Liver (tissue), 3 donors: Measurements from ENCODE around the gene TTC33.

Source experiments
- EGR1 ChIP-seq, 2 donors: IDR thresholded peaks; 2 replicates each; pipeline ENCODE4 v1.6.1; 2016 to 2018; ENCODE audit warnings: antibody characterized with exemption in 2 of 2, low read depth in 2 of 2
- GABPA ChIP-seq, 2 donors: IDR thresholded peaks in 1 of 2; conservative IDR thresholded peaks in 1 of 2; 2 replicates each; pipeline ENCODE4 v1.6.1; 2016; ENCODE audit warnings: antibody characterized with exemption in 2 of 2, mild to moderate bottlenecking in 1 of 2, moderate library complexity in 1 of 2
- HNF4G ChIP-seq: IDR thresholded peaks from 2 replicates; pipeline ENCODE4 v1.6.1; 2016; ENCODE audit warnings: antibody characterized with exemption
- JUND ChIP-seq, 2 donors: IDR thresholded peaks; 2 replicates each; pipeline ENCODE4 v1.6.1; 2016; ENCODE audit warnings: antibody characterized with exemption in 2 of 2
- NR2F2 ChIP-seq: IDR thresholded peaks from 2 replicates; pipeline ENCODE4 v1.6.1; 2016; ENCODE audit warnings: antibody characterized with exemption
- RAD21 ChIP-seq, 2 donors: IDR thresholded peaks; 2 replicates each; pipeline ENCODE4 v1.6.1; 2016; ENCODE audit warnings: antibody characterized with exemption in 2 of 2, mild to moderate bottlenecking in 2 of 2
- SP1 ChIP-seq: IDR thresholded peaks from 2 replicates; pipeline ENCODE4 v1.6.1; 2018; ENCODE audit warnings: antibody characterized with exemption, mild to moderate bottlenecking
- TAF1 ChIP-seq: conservative IDR thresholded peaks from 2 replicates; pipeline ENCODE4 v1.6.1; 2016; ENCODE audit warnings: antibody characterized with exemption, mild to moderate bottlenecking
- YY1 ChIP-seq: IDR thresholded peaks from 2 replicates; pipeline ENCODE4 v1.6.1; 2016; ENCODE audit warnings: antibody characterized with exemption, mild to moderate bottlenecking
- TF ChIP-seq, protein P1 (sequence below): fragments of 150-350 bp; IDR thresholded peaks from 2 replicates; pipeline ENCODE4 v1.5.1; 2017; ENCODE audit warnings: improper control_type of control experiment, low read depth, low read length; ENCODE audit not compliant: missing input control
- TF ChIP-seq, protein P2 (sequence below): IDR thresholded peaks from 2 replicates; pipeline ENCODE4 v1.6.1; 2016; ENCODE audit warnings: antibody characterized with exemption
- TF ChIP-seq, protein P3 (sequence below): IDR thresholded peaks from 2 replicates; pipeline ENCODE4 v1.6.1; 2016; ENCODE audit warnings: antibody characterized with exemption
- TF ChIP-seq, protein P4 (sequence below): IDR thresholded peaks from 2 replicates; pipeline ENCODE4 v1.6.1; 2016; ENCODE audit warnings: antibody characterized with exemption, mild to moderate bottlenecking
- donor health status: healthy.
- donor health status: healthy.

DNA sequence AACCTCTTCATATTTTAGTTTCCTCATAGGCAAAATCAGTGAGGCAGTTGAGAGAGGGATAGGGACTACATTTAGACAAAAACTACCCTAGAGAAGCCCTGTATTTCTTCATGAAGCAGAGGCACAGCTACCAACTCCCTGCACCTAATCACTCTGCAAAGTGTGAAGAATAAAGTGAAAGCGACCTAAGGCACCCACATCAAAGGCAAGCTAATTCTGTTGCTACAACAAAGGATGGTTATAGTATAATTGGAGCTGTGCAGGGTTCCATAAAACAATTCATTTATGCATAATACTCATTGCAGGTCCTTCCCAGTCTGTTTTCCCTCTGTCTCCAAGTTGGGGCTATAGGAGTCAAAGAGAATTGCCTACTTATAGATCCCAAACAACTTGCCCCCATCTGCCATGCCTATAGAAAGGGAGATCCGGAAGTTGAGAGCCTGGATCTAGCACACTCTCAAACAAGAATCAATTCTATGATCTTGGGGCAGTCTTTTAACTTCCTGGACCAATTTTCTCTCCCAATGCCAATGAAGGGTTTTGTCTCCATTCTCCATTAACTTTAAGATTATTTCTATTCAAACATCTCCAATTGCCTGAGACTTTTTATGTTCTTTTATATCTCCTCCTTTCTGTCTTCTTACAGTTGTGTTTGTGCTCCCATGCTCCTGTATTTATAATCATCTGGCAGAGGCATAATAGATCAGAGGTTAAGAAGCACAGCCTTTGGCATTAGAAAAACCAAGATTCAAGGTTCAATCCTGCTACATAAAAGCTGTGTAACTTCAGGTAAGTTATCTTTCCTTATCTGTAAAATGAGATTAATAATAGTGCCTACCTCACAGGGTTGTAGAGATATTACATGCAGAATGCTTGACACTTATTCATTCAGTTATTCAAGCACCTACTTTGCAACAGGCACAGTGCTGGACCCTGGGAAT is 132.0 kb downstream of the TTC33 start:
- TF ChIP-seq, protein P1, sequence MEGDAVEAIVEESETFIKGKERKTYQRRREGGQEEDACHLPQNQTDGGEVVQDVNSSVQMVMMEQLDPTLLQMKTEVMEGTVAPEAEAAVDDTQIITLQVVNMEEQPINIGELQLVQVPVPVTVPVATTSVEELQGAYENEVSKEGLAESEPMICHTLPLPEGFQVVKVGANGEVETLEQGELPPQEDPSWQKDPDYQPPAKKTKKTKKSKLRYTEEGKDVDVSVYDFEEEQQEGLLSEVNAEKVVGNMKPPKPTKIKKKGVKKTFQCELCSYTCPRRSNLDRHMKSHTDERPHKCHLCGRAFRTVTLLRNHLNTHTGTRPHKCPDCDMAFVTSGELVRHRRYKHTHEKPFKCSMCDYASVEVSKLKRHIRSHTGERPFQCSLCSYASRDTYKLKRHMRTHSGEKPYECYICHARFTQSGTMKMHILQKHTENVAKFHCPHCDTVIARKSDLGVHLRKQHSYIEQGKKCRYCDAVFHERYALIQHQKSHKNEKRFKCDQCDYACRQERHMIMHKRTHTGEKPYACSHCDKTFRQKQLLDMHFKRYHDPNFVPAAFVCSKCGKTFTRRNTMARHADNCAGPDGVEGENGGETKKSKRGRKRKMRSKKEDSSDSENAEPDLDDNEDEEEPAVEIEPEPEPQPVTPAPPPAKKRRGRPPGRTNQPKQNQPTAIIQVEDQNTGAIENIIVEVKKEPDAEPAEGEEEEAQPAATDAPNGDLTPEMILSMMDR = no peak
- TF ChIP-seq, protein P2, sequence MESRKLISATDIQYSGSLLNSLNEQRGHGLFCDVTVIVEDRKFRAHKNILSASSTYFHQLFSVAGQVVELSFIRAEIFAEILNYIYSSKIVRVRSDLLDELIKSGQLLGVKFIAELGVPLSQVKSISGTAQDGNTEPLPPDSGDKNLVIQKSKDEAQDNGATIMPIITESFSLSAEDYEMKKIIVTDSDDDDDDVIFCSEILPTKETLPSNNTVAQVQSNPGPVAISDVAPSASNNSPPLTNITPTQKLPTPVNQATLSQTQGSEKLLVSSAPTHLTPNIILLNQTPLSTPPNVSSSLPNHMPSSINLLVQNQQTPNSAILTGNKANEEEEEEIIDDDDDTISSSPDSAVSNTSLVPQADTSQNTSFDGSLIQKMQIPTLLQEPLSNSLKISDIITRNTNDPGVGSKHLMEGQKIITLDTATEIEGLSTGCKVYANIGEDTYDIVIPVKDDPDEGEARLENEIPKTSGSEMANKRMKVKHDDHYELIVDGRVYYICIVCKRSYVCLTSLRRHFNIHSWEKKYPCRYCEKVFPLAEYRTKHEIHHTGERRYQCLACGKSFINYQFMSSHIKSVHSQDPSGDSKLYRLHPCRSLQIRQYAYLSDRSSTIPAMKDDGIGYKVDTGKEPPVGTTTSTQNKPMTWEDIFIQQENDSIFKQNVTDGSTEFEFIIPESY = no peak
- TF ChIP-seq, protein P3, sequence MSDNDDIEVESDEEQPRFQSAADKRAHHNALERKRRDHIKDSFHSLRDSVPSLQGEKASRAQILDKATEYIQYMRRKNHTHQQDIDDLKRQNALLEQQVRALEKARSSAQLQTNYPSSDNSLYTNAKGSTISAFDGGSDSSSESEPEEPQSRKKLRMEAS = no peak
- TF ChIP-seq JUND (IDR thresholded peaks at IDR 0.05) = no peak
- no peak for TF ChIP-seq GABPA (IDR thresholded peaks at IDR 0.05 in 1 of 2, conservative IDR thresholded peaks at IDR 0.05 in 1 of 2)
- TF ChIP-seq RAD21 (IDR thresholded peaks at IDR 0.05) = no peak
- TF ChIP-seq HNF4G = no peak
- TF ChIP-seq, protein P4, sequence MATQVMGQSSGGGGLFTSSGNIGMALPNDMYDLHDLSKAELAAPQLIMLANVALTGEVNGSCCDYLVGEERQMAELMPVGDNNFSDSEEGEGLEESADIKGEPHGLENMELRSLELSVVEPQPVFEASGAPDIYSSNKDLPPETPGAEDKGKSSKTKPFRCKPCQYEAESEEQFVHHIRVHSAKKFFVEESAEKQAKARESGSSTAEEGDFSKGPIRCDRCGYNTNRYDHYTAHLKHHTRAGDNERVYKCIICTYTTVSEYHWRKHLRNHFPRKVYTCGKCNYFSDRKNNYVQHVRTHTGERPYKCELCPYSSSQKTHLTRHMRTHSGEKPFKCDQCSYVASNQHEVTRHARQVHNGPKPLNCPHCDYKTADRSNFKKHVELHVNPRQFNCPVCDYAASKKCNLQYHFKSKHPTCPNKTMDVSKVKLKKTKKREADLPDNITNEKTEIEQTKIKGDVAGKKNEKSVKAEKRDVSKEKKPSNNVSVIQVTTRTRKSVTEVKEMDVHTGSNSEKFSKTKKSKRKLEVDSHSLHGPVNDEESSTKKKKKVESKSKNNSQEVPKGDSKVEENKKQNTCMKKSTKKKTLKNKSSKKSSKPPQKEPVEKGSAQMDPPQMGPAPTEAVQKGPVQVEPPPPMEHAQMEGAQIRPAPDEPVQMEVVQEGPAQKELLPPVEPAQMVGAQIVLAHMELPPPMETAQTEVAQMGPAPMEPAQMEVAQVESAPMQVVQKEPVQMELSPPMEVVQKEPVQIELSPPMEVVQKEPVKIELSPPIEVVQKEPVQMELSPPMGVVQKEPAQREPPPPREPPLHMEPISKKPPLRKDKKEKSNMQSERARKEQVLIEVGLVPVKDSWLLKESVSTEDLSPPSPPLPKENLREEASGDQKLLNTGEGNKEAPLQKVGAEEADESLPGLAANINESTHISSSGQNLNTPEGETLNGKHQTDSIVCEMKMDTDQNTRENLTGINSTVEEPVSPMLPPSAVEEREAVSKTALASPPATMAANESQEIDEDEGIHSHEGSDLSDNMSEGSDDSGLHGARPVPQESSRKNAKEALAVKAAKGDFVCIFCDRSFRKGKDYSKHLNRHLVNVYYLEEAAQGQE = no peak
- no peak for TF ChIP-seq YY1
- TF ChIP-seq TAF1 = no peak
- TF ChIP-seq NR2F2 = no peak
- no peak for TF ChIP-seq EGR1 (IDR thresholded peaks at IDR 0.05; ENCODE audit: low read depth in 2 of 2)
- TF ChIP-seq SP1 = no peak
